Activated T-cell treated with anti-CD3 and anti-CD28 coated beads, Interleukin-2, amount 50 U/mL, for 1 hour (primary cell): Measurements from ENCODE around the gene TRABD.
A peak's percentile ranks its signal among the peaks of the same experiment; 100 is the strongest.
"Not testable (repeated sequence)": the region's sequence is repeated elsewhere in the genome, so short reads cannot be mapped to it uniquely, and the experiment has no call there.

Experiments
- DNase-seq: peaks from one replicate; pipeline ENCODE4 v3.0.0-alpha.2; 2020

Gene TRABD

GRCh38 chr22:50185375-50186087, at the start of gene TRABD:
Gene TRABD (plus strand): TSS chr22:50185913. CDS start chr22:50193061, 7,148 bp downstream.
- peak; percentile 89 for DNase-seq

- DNase-seq, result no peak
Measured at GRCh38 chr22:50136581-50137015, 49.1 kb upstream of the TRABD start.

GRCh38 chr22:50137277-50137676, 48.4 kb upstream of the TRABD start:
- DNase-seq, result not testable (repeated sequence)

- DNase-seq, result no peak
Measured at GRCh38 chr22:50138041-50138440, 47.7 kb upstream of the TRABD start.

- no peak for DNase-seq
Measured at GRCh38 chr22:50138988-50139387, 46.7 kb upstream of the TRABD start.

GRCh38 chr22:50139843-50140415, 45.8 kb upstream of the TRABD start:
- no peak for DNase-seq

GRCh38 chr22:50140615-50141014, 45.1 kb upstream of the TRABD start:
- DNase-seq, result no peak

GRCh38 chr22:50141462-50141861, 44.3 kb upstream of the TRABD start:
- no peak for DNase-seq

- DNase-seq, result no peak
Measured at GRCh38 chr22:50141891-50142363, 43.8 kb upstream of the TRABD start.

- DNase-seq, result no peak
Measured at GRCh38 chr22:50143096-50143495, 42.6 kb upstream of the TRABD start.

GRCh38 chr22:50144005-50144614, 41.6 kb upstream of the TRABD start:
- DNase-seq, result no peak

GRCh38 chr22:50145721-50146438, 39.8 kb upstream of the TRABD start:
- DNase-seq, result no peak

GRCh38 chr22:50146439-50147238, 39.1 kb upstream of the TRABD start:
- DNase-seq, result no peak

GRCh38 chr22:50147258-50148165, 38.2 kb upstream of the TRABD start:
- not testable (repeated sequence) for DNase-seq

- no peak for DNase-seq
Measured at GRCh38 chr22:50148166-50148500, 37.6 kb upstream of the TRABD start.

- peak; percentile 82 for DNase-seq
Measured at GRCh38 chr22:50148991-50149721, 36.6 kb upstream of the TRABD start.

GRCh38 chr22:50150161-50151129, 35.3 kb upstream of the TRABD start:
- no peak for DNase-seq

GRCh38 chr22:50151571-50152537, 33.9 kb upstream of the TRABD start:
- DNase-seq, result no peak
